Sigmoid colon (tissue), 7 donors: Measurements from ENCODE around the gene STK4. TPM values are rescaled to one million over a fixed set of nuclear protein-coding genes. Genes with fewer than 3 reads are reported as not detected.
"Not testable (repeated sequence)": the region's sequence is repeated elsewhere in the genome, so short reads cannot be mapped to it uniquely, and the experiment has no call there.

ENCODE experiments used
- DNase-seq: peaks from one replicate; pipeline ENCODE4 v3.0.0-alpha.2; 2019
- H3K27ac ChIP-seq, 4 donors: fragments of 200-600 bp; sonication (generic); one replicate each; pipeline ENCODE4 v1.5.1; 2016 to 2019; ENCODE audit warnings: mild to moderate bottlenecking in 1 of 4
- H3K27me3 ChIP-seq, 3 donors: fragments of 200-600 bp; sonication (generic); one replicate each; pipeline ENCODE4 v1.5.1; 2019; ENCODE audit warnings: mild to moderate bottlenecking in 1 of 3
- H3K36me3 ChIP-seq, 4 donors: fragments of 200-600 bp; sonication (generic); one replicate each; pipeline ENCODE4 v1.5.1; 2016 to 2019
- H3K4me1 ChIP-seq, 4 donors: fragments of 200-600 bp; sonication (generic); one replicate each; pipeline ENCODE4 v1.5.1; 2017 to 2019
- H3K4me3 ChIP-seq, 4 donors: fragments of 200-600 bp; sonication (generic); one replicate each; pipeline ENCODE4 v1.5.1; 2017 to 2019; ENCODE audit warnings: mild to moderate bottlenecking in 2 of 4, moderate library complexity in 1 of 4
- H3K9me3 ChIP-seq, 4 donors: fragments of 200-600 bp in 3 of 4; sonication (generic) in 3 of 4; one replicate each; pipeline versions ENCODE4 v1.5.1 to v1.6.1; 2013 to 2019
- CTCF ChIP-seq, 4 experiments: fragments of 450-650 bp in 3 of 4; fragments of 200-600 bp in 1 of 4; IDR thresholded peaks; one replicate each; pipeline ENCODE4 v1.5.1; 2016 to 2019; ENCODE audit warnings: antibody characterized with exemption in 4 of 4, mild to moderate bottlenecking in 3 of 4, moderate library complexity in 2 of 4
- EP300 ChIP-seq, 4 donors: sonication (generic); formaldehyde crosslinking; IDR thresholded peaks; one replicate each; pipeline ENCODE4 v1.6.1; 2017; ENCODE audit warnings: antibody characterized with exemption in 4 of 4
- POLR2A ChIP-seq, 2 donors: fragments of 450-650 bp; IDR thresholded peaks; one replicate each; pipeline ENCODE4 v1.6.1; 2016; ENCODE audit warnings: antibody characterized with exemption in 2 of 2, mild to moderate bottlenecking in 2 of 2, moderate library complexity in 2 of 2
- POLR2AphosphoS5 ChIP-seq, 4 donors: sonication (generic); formaldehyde crosslinking; IDR thresholded peaks; one replicate each; pipeline ENCODE4 v1.6.1; 2017; ENCODE audit warnings: antibody characterized with exemption in 4 of 4
- WGBS, 2 donors: extraction: QIAGEN DNeasy Blood & Tissue Kit; methylation state at CpG; one replicate each; pipeline ENCODE4 v1.1.7; 2013; 5-methylcytosine and 5-hydroxymethylcytosine counted together
- intact Hi-C: fragments of 100-400 bp; cut with DNase I; formaldehyde crosslinking; loops from one replicate; pipeline ENCODE4 v1.15.1; 2023
- polyA plus RNA-seq, 3 donors: library from polyadenylated mRNA; stranded (reverse); fragments of 200-250 nt; gene quantifications; one replicate each; pipeline ENCODE4 v1.2.3, GENCODE V29; 2013
- total RNA-seq, 4 donors: library from RNA; depleted of rRNA; stranded (reverse); fragments of >200 nt; gene quantifications; one replicate each; pipeline ENCODE4 v1.1.0, GENCODE V29; 2016
- donor health status: healthy with polysubstance abuse.
- donor health status: Bipolar disorder and iron deficiency.
- donor health status: healthy.

STK4 gene
- total and polyA plus RNA-seq, 7 donors: 6.0 to 31.8 (median 25.7) TPM

GRCh38 chr20:45008521-45009049, 42.3 kb downstream of the STK4 start:
- intact Hi-C loops: no loop called here
- Histone ChIP-seq H3K4me1 (no peaks in the 10 kb centered on the region), H3K4me3 (no peak overlapping the region), H3K36me3 (peaks cover 0 to 38% (median 3%) of the 10 kb centered on the region in 4 donors), H3K27me3 (no peaks in the 10 kb centered on the region), H3K27ac (no peak overlapping the region), H3K9me3 (no peaks in the 10 kb centered on the region)
- DNase-seq: no peak
- TF ChIP-seq CTCF (IDR thresholded peaks at IDR 0.05): no peak
- TF ChIP-seq POLR2A (IDR thresholded peaks at IDR 0.05): no peak
- TF ChIP-seq EP300 (IDR thresholded peaks at IDR 0.05): no peak
- TF ChIP-seq POLR2AphosphoS5 (IDR thresholded peaks at IDR 0.05): no peak

- Histone ChIP-seq H3K9me3 (no peaks in the 10 kb centered on the region), H3K36me3 (peaks cover 0 to 29% (median 2%) of the 10 kb centered on the region in 4 donors), H3K4me3 (no peak overlapping the region), H3K27ac (no peak overlapping the region), H3K27me3 (no peaks in the 10 kb centered on the region), H3K4me1 (peaks cover 0 to 6% (median 2%) of the 10 kb centered on the region in 4 donors)
- no peak for DNase-seq
- TF ChIP-seq EP300 (IDR thresholded peaks at IDR 0.05) (no peak), POLR2A (IDR thresholded peaks at IDR 0.05) (no peak), POLR2AphosphoS5 (IDR thresholded peaks at IDR 0.05) (no peak), CTCF (IDR thresholded peaks at IDR 0.05) (no peak)
- intact Hi-C loops: loop anchor here (2.0 to 10.0 kb wide), 2 partner anchors 84 to 284 kb away; no protein-coding TSS in a partner anchor
Observed at GRCh38 chr20:45010399-45010828, 44.1 kb downstream of the STK4 start.

DNA sequence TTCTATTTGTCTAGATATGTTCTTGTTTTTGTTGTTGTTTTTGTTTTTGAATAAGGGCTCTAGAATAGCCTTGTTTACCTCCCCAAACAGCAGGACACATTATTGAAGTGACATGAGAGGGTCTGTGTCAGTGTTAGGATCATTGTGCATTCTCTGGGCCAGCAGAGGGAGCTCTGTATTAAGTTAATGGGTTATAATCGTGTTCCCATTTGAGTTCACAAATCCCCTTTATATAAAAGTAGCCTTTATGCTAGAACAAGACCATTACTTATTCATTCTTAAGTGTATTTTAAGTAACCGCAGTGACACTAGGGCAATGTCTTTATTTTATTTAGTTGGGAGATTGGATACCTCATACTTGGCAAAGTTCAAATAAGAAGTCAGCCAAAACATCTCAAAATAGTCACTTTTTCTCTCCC, 44.8 kb downstream of the STK4 start:
- Histone ChIP-seq H3K36me3 (peaks cover 0 to 29% (median 2%) of the 10 kb centered on the region in 4 donors), H3K4me1 (peaks cover 0 to 13% (median 5%) of the 10 kb centered on the region in 4 donors), H3K27ac (no peak overlapping the region), H3K27me3 (no peaks in the 10 kb centered on the region), H3K9me3 (no peaks in the 10 kb centered on the region), H3K4me3 (no peak overlapping the region)
- TF ChIP-seq POLR2AphosphoS5 (IDR thresholded peaks at IDR 0.05): no peak
- TF ChIP-seq CTCF (IDR thresholded peaks at IDR 0.05): peak; percentile 25 to 61 (median 48)
- no peak for TF ChIP-seq POLR2A (IDR thresholded peaks at IDR 0.05)
- intact Hi-C loops: loop anchor here (2.0 to 10.0 kb wide), 2 partner anchors 84 to 284 kb away; no protein-coding TSS in a partner anchor
- 18 to 28% methylated on average over 2 of the region's 2 CpGs for WGBS, 2 donors
- DNase-seq: no peak

GRCh38 chr20:45012682-45013302, 46.5 kb downstream of the STK4 start:
- H3K27me3 ChIP-seq: no peaks in the 10 kb centered on the region

GRCh38 chr20:45014131-45014530, 47.8 kb downstream of the STK4 start:
- WGBS, 2 donors: 88% methylated on average over 8 of the region's 8 CpGs
- not testable (repeated sequence) for H3K27ac ChIP-seq, DNase-seq, H3K9me3 ChIP-seq, H3K36me3 ChIP-seq, H3K27me3 ChIP-seq, H3K4me3 ChIP-seq
- intact Hi-C loops: loop anchor here (10.0 kb wide), 1 partner anchor 281 kb away; no protein-coding TSS in a partner anchor
- H3K4me1 ChIP-seq: peaks cover 0 to 20% (median 7%) of the 10 kb centered on the region in 4 donors

More at GRCh38 chr20:45012682-45013302, 46.5 kb downstream of the STK4 start:
- peaks cover 0 to 15% (median 1%) of the 10 kb centered on the region in 4 donors for H3K36me3 ChIP-seq
- H3K4me3 ChIP-seq: no peak overlapping the region
- TF ChIP-seq POLR2A (IDR thresholded peaks at IDR 0.05) (no peak), EP300 (IDR thresholded peaks at IDR 0.05) (no peak), CTCF (IDR thresholded peaks at IDR 0.05) (no peak), POLR2AphosphoS5 (IDR thresholded peaks at IDR 0.05) (no peak)
- intact Hi-C loops: loop anchor here (10.0 kb wide), 1 partner anchor 282 kb away; no protein-coding TSS in a partner anchor
- H3K27ac ChIP-seq: no peak overlapping the region
- peaks cover 0 to 20% (median 7%) of the 10 kb centered on the region in 4 donors for H3K4me1 ChIP-seq
- 95 to 98% methylated on average over 3 of the region's 3 CpGs for WGBS, 2 donors
- no peak for DNase-seq
- H3K9me3 ChIP-seq: no peaks in the 10 kb centered on the region
